Measurements from ENCODE around the gene SOX8.

Gene SOX8

DNA sequence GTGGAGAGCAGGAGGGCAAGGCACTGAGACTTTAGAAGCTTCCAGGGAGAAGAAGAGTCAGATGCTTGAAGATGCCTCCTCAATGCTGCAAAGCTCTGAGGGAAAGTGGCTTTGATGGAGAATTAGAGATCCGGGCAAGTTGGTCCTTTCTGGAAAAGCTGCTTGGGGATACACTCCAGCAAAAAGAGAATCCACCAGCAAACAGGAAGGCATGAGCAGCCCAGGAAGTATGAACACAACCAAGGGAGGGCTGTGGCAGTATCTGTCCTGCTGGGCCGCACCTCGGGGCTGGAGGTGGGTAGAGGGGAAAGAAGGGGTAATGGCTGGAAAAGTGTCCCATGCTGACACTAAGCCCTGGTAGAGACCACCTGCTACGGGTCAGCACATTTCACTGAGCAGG is 16.1 kb upstream of the SOX8 start:
- TF ChIP-seq EZH2 (optimal IDR thresholded peaks at IDR 0.05; ENCODE audit: low read depth, low read length): no peak
- TF ChIP-seq, protein P1, sequence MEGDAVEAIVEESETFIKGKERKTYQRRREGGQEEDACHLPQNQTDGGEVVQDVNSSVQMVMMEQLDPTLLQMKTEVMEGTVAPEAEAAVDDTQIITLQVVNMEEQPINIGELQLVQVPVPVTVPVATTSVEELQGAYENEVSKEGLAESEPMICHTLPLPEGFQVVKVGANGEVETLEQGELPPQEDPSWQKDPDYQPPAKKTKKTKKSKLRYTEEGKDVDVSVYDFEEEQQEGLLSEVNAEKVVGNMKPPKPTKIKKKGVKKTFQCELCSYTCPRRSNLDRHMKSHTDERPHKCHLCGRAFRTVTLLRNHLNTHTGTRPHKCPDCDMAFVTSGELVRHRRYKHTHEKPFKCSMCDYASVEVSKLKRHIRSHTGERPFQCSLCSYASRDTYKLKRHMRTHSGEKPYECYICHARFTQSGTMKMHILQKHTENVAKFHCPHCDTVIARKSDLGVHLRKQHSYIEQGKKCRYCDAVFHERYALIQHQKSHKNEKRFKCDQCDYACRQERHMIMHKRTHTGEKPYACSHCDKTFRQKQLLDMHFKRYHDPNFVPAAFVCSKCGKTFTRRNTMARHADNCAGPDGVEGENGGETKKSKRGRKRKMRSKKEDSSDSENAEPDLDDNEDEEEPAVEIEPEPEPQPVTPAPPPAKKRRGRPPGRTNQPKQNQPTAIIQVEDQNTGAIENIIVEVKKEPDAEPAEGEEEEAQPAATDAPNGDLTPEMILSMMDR (IDR thresholded peaks at IDR 0.05; ENCODE audit: low read length): no peak
- H3F3A ChIP-seq (ENCODE audit: insufficient read depth, low read length): no peaks in the 10 kb centered on the region

DNA sequence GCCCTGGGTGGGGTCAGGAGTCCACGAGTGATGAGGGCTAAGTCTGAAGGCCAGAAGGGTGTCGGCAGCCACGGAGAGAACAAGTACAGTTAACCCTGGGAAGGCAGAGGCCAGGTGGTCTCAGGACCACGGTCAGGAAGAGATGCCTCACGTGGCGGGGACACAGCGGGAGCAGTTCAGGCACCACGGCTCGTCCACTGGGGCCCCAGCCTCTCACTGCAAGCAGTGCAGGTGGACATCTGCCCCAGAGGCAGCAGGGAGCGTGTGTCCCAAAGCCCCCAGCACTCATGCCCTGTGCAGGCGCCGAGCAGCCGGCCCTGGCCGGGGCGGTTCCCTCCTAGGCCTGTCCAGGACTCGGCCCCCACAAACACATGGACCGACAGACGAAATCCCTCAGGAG is 15.5 kb upstream of the SOX8 start:
- TF ChIP-seq EZH2 (optimal IDR thresholded peaks at IDR 0.05; ENCODE audit: low read depth, low read length) (no peak), EZH2phosphoT487 (IDR thresholded peaks at IDR 0.05; ENCODE audit: low read length) (no peak)
- Histone ChIP-seq H3K27me3 (replicated peaks; ENCODE audit: insufficient read depth, low read length) (peaks cover 58% of the 10 kb centered on the region), H3F3A (ENCODE audit: insufficient read depth, low read length) (no peaks in the 10 kb centered on the region), H4K20me1 (ENCODE audit: insufficient read depth, low read length) (no peaks in the 10 kb centered on the region), H3K4me1 (ENCODE audit: low read length) (no peaks in the 10 kb centered on the region), H3K9ac (ENCODE audit: low read length) (no peak overlapping the region), H3K4me3 (ENCODE audit: low read length) (no peak overlapping the region), H3K36me3 (replicated peaks; ENCODE audit: insufficient read depth, low read length) (no peaks in the 10 kb centered on the region), H3K79me2 (ENCODE audit: low read length) (no peaks in the 10 kb centered on the region), H3K27ac (ENCODE audit: low read length) (no peak overlapping the region), H3K9me2 (replicated peaks; ENCODE audit: insufficient read depth, low read length) (no peaks in the 10 kb centered on the region), H2AFZ (ENCODE audit: low read length) (no peak overlapping the region), H3K4me2 (ENCODE audit: low read depth, low read length) (no peak overlapping the region), H3K9me3 (replicated peaks; ENCODE audit: insufficient read depth, low read length) (no peaks in the 10 kb centered on the region)
- no peak for DNase-seq

More for the DNA sequence above, 16.1 kb upstream of the SOX8 start:
- H3K27ac ChIP-seq (ENCODE audit: low read length): no peak overlapping the region
- H3K9me3 ChIP-seq (replicated peaks; ENCODE audit: insufficient read depth, low read length): no peaks in the 10 kb centered on the region
- H4K20me1 ChIP-seq (ENCODE audit: insufficient read depth, low read length): no peaks in the 10 kb centered on the region
- H3K4me2 ChIP-seq (ENCODE audit: low read depth, low read length): no peak overlapping the region
- no peak for DNase-seq
- no peak overlapping the region for H3K4me3 ChIP-seq (ENCODE audit: low read length)
- no peaks in the 10 kb centered on the region for H3K36me3 ChIP-seq (replicated peaks; ENCODE audit: insufficient read depth, low read length)
- H3K79me2 ChIP-seq (ENCODE audit: low read length): no peaks in the 10 kb centered on the region
- H3K27me3 ChIP-seq (replicated peaks; ENCODE audit: insufficient read depth, low read length): peaks cover 58% of the 10 kb centered on the region
- H3K9me2 ChIP-seq (replicated peaks; ENCODE audit: insufficient read depth, low read length): no peaks in the 10 kb centered on the region
- no peak overlapping the region for H3K9ac ChIP-seq (ENCODE audit: low read length)
- H3K4me1 ChIP-seq (ENCODE audit: low read length): no peaks in the 10 kb centered on the region
- no peak overlapping the region for H2AFZ ChIP-seq (ENCODE audit: low read length)

DNA sequence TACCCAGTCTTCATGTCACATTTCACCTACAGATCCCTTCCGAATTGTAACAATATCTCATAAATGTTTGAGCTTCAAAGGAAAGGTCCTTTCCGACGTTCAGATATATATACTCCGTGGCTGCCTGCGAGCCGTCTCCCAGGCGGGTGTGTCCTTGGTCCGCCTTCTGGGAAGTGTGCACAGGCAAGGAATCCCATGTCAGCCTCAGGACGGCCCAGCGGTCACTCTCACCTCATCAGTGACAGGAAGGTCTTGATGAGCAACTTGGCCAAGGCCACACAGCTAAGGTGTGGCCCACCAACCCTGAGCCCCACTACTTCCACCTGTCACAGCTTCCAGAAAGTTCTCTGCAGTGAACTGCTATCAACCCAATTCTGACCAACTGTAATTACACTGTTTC is 15.1 kb upstream of the SOX8 start:
- DNase-seq: no peak
- Histone ChIP-seq H3K9ac (ENCODE audit: low read length) (no peak overlapping the region), H3K9me2 (replicated peaks; ENCODE audit: insufficient read depth, low read length) (no peaks in the 10 kb centered on the region), H3K9me3 (replicated peaks; ENCODE audit: insufficient read depth, low read length) (no peaks in the 10 kb centered on the region), H3K36me3 (replicated peaks; ENCODE audit: insufficient read depth, low read length) (no peaks in the 10 kb centered on the region), H3K4me1 (ENCODE audit: low read length) (no peaks in the 10 kb centered on the region), H3K27ac (ENCODE audit: low read length) (no peak overlapping the region), H3K27me3 (replicated peaks; ENCODE audit: insufficient read depth, low read length) (peaks cover 62% of the 10 kb centered on the region), H2AFZ (ENCODE audit: low read length) (no peak overlapping the region), H3K4me3 (ENCODE audit: low read length) (no peak overlapping the region), H3K79me2 (ENCODE audit: low read length) (no peaks in the 10 kb centered on the region), H3K4me2 (ENCODE audit: low read depth, low read length) (no peak overlapping the region), H4K20me1 (ENCODE audit: insufficient read depth, low read length) (no peaks in the 10 kb centered on the region), H3F3A (ENCODE audit: insufficient read depth, low read length) (no peaks in the 10 kb centered on the region)
- TF ChIP-seq EZH2phosphoT487 (IDR thresholded peaks at IDR 0.05; ENCODE audit: low read length): no peak
- TF ChIP-seq EZH2 (optimal IDR thresholded peaks at IDR 0.05; ENCODE audit: low read depth, low read length): no peak
- TF ChIP-seq, protein P1 (IDR thresholded peaks at IDR 0.05; ENCODE audit: low read length): no peak

DNA sequence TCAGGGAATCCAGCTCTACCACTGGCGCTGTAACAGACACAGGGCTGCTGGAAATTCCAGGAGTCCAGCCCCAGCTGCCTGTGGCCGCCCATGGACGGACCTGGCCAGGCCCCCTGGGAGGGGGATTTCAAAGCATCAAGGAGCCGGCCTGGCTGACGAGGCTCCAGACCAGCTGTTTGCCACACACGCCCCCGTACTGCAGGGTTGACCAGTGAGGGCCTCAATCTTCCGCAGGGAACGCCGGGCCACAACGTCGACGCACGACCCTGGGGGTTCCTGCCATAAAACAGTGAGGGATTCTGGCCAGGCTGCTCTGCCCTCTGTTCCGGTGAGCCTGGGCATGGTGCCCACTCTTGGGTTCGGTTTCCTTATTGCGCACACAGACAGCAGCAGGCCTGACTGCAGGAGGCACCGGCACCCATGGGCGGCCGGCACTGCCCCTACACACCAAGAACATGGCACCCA is 14.5 kb upstream of the SOX8 start:
- H3K4me1 ChIP-seq (ENCODE audit: low read length): no peaks in the 10 kb centered on the region
- no peaks in the 10 kb centered on the region for H4K20me1 ChIP-seq (ENCODE audit: insufficient read depth, low read length)
- no peak overlapping the region for H3K4me2 ChIP-seq (ENCODE audit: low read depth, low read length)
- no peak overlapping the region for H3K27ac ChIP-seq (ENCODE audit: low read length)
- no peak overlapping the region for H3K4me3 ChIP-seq (ENCODE audit: low read length)
- no peaks in the 10 kb centered on the region for H3K9me2 ChIP-seq (replicated peaks; ENCODE audit: insufficient read depth, low read length)
- no peaks in the 10 kb centered on the region for H3K9me3 ChIP-seq (replicated peaks; ENCODE audit: insufficient read depth, low read length)
- H3K79me2 ChIP-seq (ENCODE audit: low read length): no peaks in the 10 kb centered on the region
- H3K36me3 ChIP-seq (replicated peaks; ENCODE audit: insufficient read depth, low read length): no peaks in the 10 kb centered on the region
- no peak overlapping the region for H2AFZ ChIP-seq (ENCODE audit: low read length)
- no peak for DNase-seq
- TF ChIP-seq EZH2phosphoT487 (IDR thresholded peaks at IDR 0.05; ENCODE audit: low read length): no peak
- TF ChIP-seq, protein P1 (IDR thresholded peaks at IDR 0.05; ENCODE audit: low read length): no peak
- no peak for TF ChIP-seq EZH2 (optimal IDR thresholded peaks at IDR 0.05; ENCODE audit: low read depth, low read length)
- peaks cover 68% of the 10 kb centered on the region for H3K27me3 ChIP-seq (replicated peaks; ENCODE audit: insufficient read depth, low read length)
- H3F3A ChIP-seq (ENCODE audit: insufficient read depth, low read length): no peaks in the 10 kb centered on the region
- no peak overlapping the region for H3K9ac ChIP-seq (ENCODE audit: low read length)
